Measurements from ENCODE around the gene CA11. TPM values are rescaled to one million over a fixed set of nuclear protein-coding genes. Genes with fewer than 3 reads are reported as not detected.

Gene CA11
- total and polyA plus RNA-seq, 5 donors from 2014 or later: 4.1 to 10.4 (median 6.1) TPM

GRCh38 chr19:48623556-48624066 is 22.4 kb downstream of the CA11 start:
- peaks cover 7 to 51% (median 32%) of the 10 kb centered on the region in 4 donors for H3K4me1 Mint-ChIP-seq
- no peaks in the 10 kb centered on the region for H3K9me3 ChIP-seq (ENCODE audit: control insufficient read depth in 2 of 2, low read length in 2 of 2)
- H3K27ac ChIP-seq (ENCODE audit: insufficient read depth, low read length, poor library complexity, severe bottlenecking): peak overlapping the region; percentile 70
- no peaks in the 10 kb centered on the region for H3K36me3 ChIP-seq (ENCODE audit: control insufficient read depth, insufficient read depth, low read length)
- H3K4me3 ChIP-seq (ENCODE audit: low read depth, low read length): peak overlapping the region; percentile 63
- peak overlapping the region; percentile 85 to 93 (median 85) for H3K27ac Mint-ChIP-seq
- peaks cover 11% of the 10 kb centered on the region for H3K36me3 Mint-ChIP-seq
- no peaks in the 10 kb centered on the region for H3K27me3 ChIP-seq (ENCODE audit: control insufficient read depth, insufficient read depth, low read length)
- no peak for ATAC-seq (ENCODE audit: low read depth in 2 of 2)
- no peaks in the 10 kb centered on the region for H3K9me3 Mint-ChIP-seq
- DNase-seq: no peak
- peak overlapping the region; percentile 78 to 91 (median 85) for H3K4me3 Mint-ChIP-seq
- H3K4me1 ChIP-seq (ENCODE audit: control insufficient read depth, insufficient read depth, low read length, poor library complexity, severe bottlenecking): peaks cover 22% of the 10 kb centered on the region
- no peaks in the 10 kb centered on the region for H3K27me3 Mint-ChIP-seq

- Histone ChIP-seq H3K36me3 (ENCODE audit: control insufficient read depth, insufficient read depth, low read length) (peaks cover 26% of the 10 kb centered on the region), H3K4me3 (ENCODE audit: low read depth, low read length) (peak overlapping the region; percentile 74), H3K9me3 (ENCODE audit: control insufficient read depth in 2 of 2, low read length in 2 of 2) (no peaks in the 10 kb centered on the region), H3K4me1 (ENCODE audit: control insufficient read depth, insufficient read depth, low read length, poor library complexity, severe bottlenecking) (peaks cover 47% of the 10 kb centered on the region), H3K27ac (ENCODE audit: insufficient read depth, low read length, poor library complexity, severe bottlenecking) (peak overlapping the region; percentile 86), H3K27me3 (ENCODE audit: control insufficient read depth, insufficient read depth, low read length) (no peaks in the 10 kb centered on the region)
- Mint-ChIP-seq H3K4me1 (peaks cover 7 to 73% (median 40%) of the 10 kb centered on the region in 4 donors), H3K4me3 (peak overlapping the region; percentile 97 to 100 (median 98)), H3K36me3 (peaks cover 18% of the 10 kb centered on the region), H3K9me3 (no peaks in the 10 kb centered on the region), H3K27me3 (no peaks in the 10 kb centered on the region), H3K27ac (peak overlapping the region; percentile 96 to 98 (median 97))
- ATAC-seq (ENCODE audit: low read depth in 2 of 2): no peak
- no peak for DNase-seq
Measured at GRCh38 chr19:48619692-48620585, 26.0 kb downstream of the CA11 start.

- peak within 1 kb of the TSS; percentile 96 to 98 (median 97) for H3K27ac Mint-ChIP-seq
Measured at GRCh38 chr19:48618916-48619691, 26.9 kb downstream of the CA11 start, which contains the start of the genes RPL18 and SPHK2. Gene RPL18, minus strand, starts transcription at chr19:48619178. Its CDS starts 35 bp downstream, at chr19:48619143. Gene SPHK2, plus strand, starts transcription at chr19:48619506. Its CDS starts 1,009 bp downstream, at chr19:48620515.

GRCh38 chr19:48618278-48618915 is 27.6 kb downstream of the CA11 start:
- Mint-ChIP-seq H3K27ac (peak overlapping the region; percentile 96 to 98 (median 97)), H3K36me3 (peaks cover 23% of the 10 kb centered on the region), H3K4me3 (peak overlapping the region; percentile 97 to 100 (median 98)), H3K27me3 (no peaks in the 10 kb centered on the region), H3K4me1 (peaks cover 4 to 61% (median 35%) of the 10 kb centered on the region in 4 donors), H3K9me3 (no peaks in the 10 kb centered on the region)
- no peaks in the 10 kb centered on the region for H3K27me3 ChIP-seq (ENCODE audit: control insufficient read depth, insufficient read depth, low read length)
- no peaks in the 10 kb centered on the region for H3K9me3 ChIP-seq (ENCODE audit: control insufficient read depth in 2 of 2, low read length in 2 of 2)
- no peak for DNase-seq
- H3K36me3 ChIP-seq (ENCODE audit: control insufficient read depth, insufficient read depth, low read length): peaks cover 27% of the 10 kb centered on the region
- peaks cover 37% of the 10 kb centered on the region for H3K4me1 ChIP-seq (ENCODE audit: control insufficient read depth, insufficient read depth, low read length, poor library complexity, severe bottlenecking)
- no peak for ATAC-seq (ENCODE audit: low read depth in 2 of 2)
- peak overlapping the region; percentile 86 for H3K27ac ChIP-seq (ENCODE audit: insufficient read depth, low read length, poor library complexity, severe bottlenecking)
- peak overlapping the region; percentile 97 for H3K4me3 ChIP-seq (ENCODE audit: low read depth, low read length)

More at GRCh38 chr19:48618916-48619691, 26.9 kb downstream of the CA11 start, which contains the start of the genes RPL18 and SPHK2:
- H3K27ac ChIP-seq (ENCODE audit: insufficient read depth, low read length, poor library complexity, severe bottlenecking): peak within 1 kb of the TSS; percentile 86
- peaks cover 44% of the 10 kb centered on the region for H3K4me1 ChIP-seq (ENCODE audit: control insufficient read depth, insufficient read depth, low read length, poor library complexity, severe bottlenecking)
- H3K36me3 ChIP-seq (ENCODE audit: control insufficient read depth, insufficient read depth, low read length): peaks cover 27% of the 10 kb centered on the region
- Mint-ChIP-seq H3K9me3 (no peaks in the 10 kb centered on the region), H3K36me3 (peaks cover 21% of the 10 kb centered on the region), H3K27me3 (no peaks in the 10 kb centered on the region), H3K4me3 (peak within 1 kb of the TSS; percentile 97 to 100 (median 98)), H3K4me1 (peaks cover 7 to 68% (median 39%) of the 10 kb centered on the region in 4 donors)
- peak; percentile 81 to 84 for ATAC-seq (ENCODE audit: low read depth in 2 of 2)
- DNase-seq: peak; percentile 90 to 99 (median 95)
- H3K9me3 ChIP-seq (ENCODE audit: control insufficient read depth in 2 of 2, low read length in 2 of 2): no peaks in the 10 kb centered on the region
- peak within 1 kb of the TSS; percentile 97 for H3K4me3 ChIP-seq (ENCODE audit: low read depth, low read length)
- no peaks in the 10 kb centered on the region for H3K27me3 ChIP-seq (ENCODE audit: control insufficient read depth, insufficient read depth, low read length)

- Mint-ChIP-seq H3K4me1 (peaks cover 4 to 54% (median 32%) of the 10 kb centered on the region in 4 donors), H3K36me3 (peaks cover 19% of the 10 kb centered on the region)
- no peak for DNase-seq
Measured at GRCh38 chr19:48617146-48617937, 28.6 kb downstream of the CA11 start.

GRCh38 chr19:48616491-48617056 is 29.4 kb downstream of the CA11 start:
- peaks cover 17% of the 10 kb centered on the region for H3K36me3 Mint-ChIP-seq
- H3K27me3 Mint-ChIP-seq: no peaks in the 10 kb centered on the region
- no peak for DNase-seq
- H3K27me3 ChIP-seq (ENCODE audit: control insufficient read depth, insufficient read depth, low read length): no peaks in the 10 kb centered on the region
- peak overlapping the region in 2 of 3 donors; percentile 43 to 83 for H3K27ac Mint-ChIP-seq
- no peak for ATAC-seq (ENCODE audit: low read depth in 2 of 2)
- no peaks in the 10 kb centered on the region for H3K9me3 ChIP-seq (ENCODE audit: control insufficient read depth in 2 of 2, low read length in 2 of 2)
- peaks cover 33% of the 10 kb centered on the region for H3K4me1 ChIP-seq (ENCODE audit: control insufficient read depth, insufficient read depth, low read length, poor library complexity, severe bottlenecking)
- peak overlapping the region; percentile 32 for H3K4me3 ChIP-seq (ENCODE audit: low read depth, low read length)
- H3K27ac ChIP-seq (ENCODE audit: insufficient read depth, low read length, poor library complexity, severe bottlenecking): peak overlapping the region; percentile 18
- H3K4me3 Mint-ChIP-seq: peak overlapping the region; percentile 97 to 100 (median 98)
- H3K36me3 ChIP-seq (ENCODE audit: control insufficient read depth, insufficient read depth, low read length): peaks cover 27% of the 10 kb centered on the region
- H3K4me1 Mint-ChIP-seq: peaks cover 4 to 51% (median 30%) of the 10 kb centered on the region in 4 donors
- H3K9me3 Mint-ChIP-seq: no peaks in the 10 kb centered on the region

More at GRCh38 chr19:48617146-48617937, 28.6 kb downstream of the CA11 start:
- Histone ChIP-seq H3K4me3 (ENCODE audit: low read depth, low read length) (peak overlapping the region; percentile 97), H3K9me3 (ENCODE audit: control insufficient read depth in 2 of 2, low read length in 2 of 2) (no peaks in the 10 kb centered on the region), H3K27me3 (ENCODE audit: control insufficient read depth, insufficient read depth, low read length) (no peaks in the 10 kb centered on the region), H3K27ac (ENCODE audit: insufficient read depth, low read length, poor library complexity, severe bottlenecking) (peak overlapping the region; percentile 86), H3K4me1 (ENCODE audit: control insufficient read depth, insufficient read depth, low read length, poor library complexity, severe bottlenecking) (peaks cover 33% of the 10 kb centered on the region), H3K36me3 (ENCODE audit: control insufficient read depth, insufficient read depth, low read length) (peaks cover 27% of the 10 kb centered on the region)
- no peaks in the 10 kb centered on the region for H3K27me3 Mint-ChIP-seq
- ATAC-seq (ENCODE audit: low read depth in 2 of 2): no peak
- peak overlapping the region in 2 of 3 donors; percentile 96 to 97 for H3K27ac Mint-ChIP-seq
- no peaks in the 10 kb centered on the region for H3K9me3 Mint-ChIP-seq
- H3K4me3 Mint-ChIP-seq: peak overlapping the region; percentile 97 to 100 (median 98)

Data from CD4-positive, CD25-positive, alpha-beta regulatory T cell (primary cell).